ENCODE results near the gene SPATA2.
A peak's percentile ranks its signal among the peaks of the same experiment; 100 is the strongest.

SPATA2 gene

DNA sequence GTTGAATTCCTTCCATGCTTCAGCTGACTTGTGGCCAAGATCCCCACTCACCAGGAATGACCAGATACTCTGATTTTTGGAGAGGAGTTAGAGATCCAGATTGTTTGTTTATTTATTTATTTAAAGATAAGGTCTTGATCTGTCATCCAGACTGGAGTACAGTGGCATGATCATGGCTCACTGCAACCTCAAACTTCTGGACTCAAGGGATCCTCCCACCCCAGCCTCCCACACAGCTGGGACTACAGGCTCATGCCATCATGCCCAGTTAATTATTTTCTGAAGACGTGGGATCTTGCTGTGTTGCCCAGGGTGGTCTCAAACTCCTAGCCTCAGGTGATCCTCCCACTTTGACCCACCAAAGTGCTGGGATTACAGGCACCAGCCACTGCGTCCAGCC lies 4.1 kb upstream of the SPATA2 start:
- Histone ChIP-seq H2AK5ac (ENCODE audit: low read depth, low read length) (no peak overlapping the region), H3K4me2 (ENCODE audit: insufficient read depth, low read length, poor library complexity, severe bottlenecking) (no peak overlapping the region), H3K4me3 (ENCODE audit: low read length in 2 of 2) (no peak overlapping the region)

DNA sequence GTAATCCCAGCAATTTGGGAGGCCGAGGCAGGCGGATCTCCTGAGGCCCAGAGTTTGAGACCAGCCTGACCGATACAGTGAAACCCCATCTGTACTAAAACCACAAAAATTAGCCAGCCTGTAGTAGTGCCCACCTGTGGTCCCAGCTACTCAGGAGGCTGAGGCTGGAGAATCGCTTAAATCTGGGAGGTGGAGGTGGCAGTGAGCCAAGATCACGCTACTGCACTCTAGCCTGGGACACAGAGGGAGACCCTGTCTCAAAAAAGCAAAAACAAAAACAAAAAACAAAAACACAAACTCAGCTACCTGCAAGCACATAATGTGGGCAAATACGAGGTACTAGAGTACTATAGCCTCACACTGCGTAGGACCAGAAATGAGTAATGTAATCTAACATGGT lies 3.7 kb upstream of the SPATA2 start:
- H3K4me2 ChIP-seq (ENCODE audit: insufficient read depth, low read length, poor library complexity, severe bottlenecking), result no peak overlapping the region
- H2AK5ac ChIP-seq (ENCODE audit: low read depth, low read length), result no peak overlapping the region
- DNase-seq (ENCODE audit: low spot score), result no peak
- H3K23ac ChIP-seq (ENCODE audit: low read depth, low read length, poor library complexity), result no peak overlapping the region
- no CpG with 5 or more reads among the region's 7 CpGs for WGBS, 2 donors (ENCODE audit: extremely low coverage in 2 of 2, insufficient read length in 2 of 2, insufficient replicate concordance in 1 of 2)
- H3K4me1 ChIP-seq (ENCODE audit: control insufficient read depth in 2 of 2, insufficient read depth in 1 of 2, low read depth in 1 of 2, low read length in 2 of 2), result peaks cover 5 to 6% of the 10 kb centered on the region in 2 donors
- H2BK12ac ChIP-seq (ENCODE audit: low read length), result no peak overlapping the region
- H4K8ac ChIP-seq (ENCODE audit: low read depth, low read length), result no peak overlapping the region
- no peak overlapping the region for H2BK120ac ChIP-seq (ENCODE audit: low read depth, low read length)
- H3K27ac ChIP-seq (replicated peaks; ENCODE audit: low read length), result no peak overlapping the region
- H3K4me3 ChIP-seq (ENCODE audit: low read length in 2 of 2), result no peak overlapping the region
- H4K91ac ChIP-seq (ENCODE audit: low read depth, low read length, poor library complexity), result no peak overlapping the region
- H2AFZ ChIP-seq (ENCODE audit: low read length), result no peak overlapping the region
- no peak overlapping the region for H3K4ac ChIP-seq (ENCODE audit: low read length)
- no peaks in the 10 kb centered on the region for H3K36me3 ChIP-seq (replicated peaks in 1 of 2; ENCODE audit: control insufficient read depth in 2 of 2, insufficient read depth in 2 of 2, low read length in 2 of 2)
- H2BK15ac ChIP-seq (ENCODE audit: low read length), result no peak overlapping the region
- no peak overlapping the region for H2BK5ac ChIP-seq (ENCODE audit: low read length)
- H3K9ac ChIP-seq (ENCODE audit: low read depth, low read length, poor library complexity), result peak overlapping the region; percentile 32
- no peak overlapping the region for H3K14ac ChIP-seq (ENCODE audit: low read length)
- peaks cover 6% of the 10 kb centered on the region for H3K79me1 ChIP-seq (ENCODE audit: low read depth, low read length)
- H3K9me3 ChIP-seq (replicated peaks in 1 of 2; ENCODE audit: control insufficient read depth in 2 of 2, insufficient read depth in 1 of 2, low read depth in 1 of 2, low read length in 2 of 2), result no peaks in the 10 kb centered on the region
- no peaks in the 10 kb centered on the region for H3K27me3 ChIP-seq (ENCODE audit: control insufficient read depth in 3 of 3, insufficient read depth in 3 of 3, low read depth in 1 of 3, low read length in 3 of 3)
- H3K18ac ChIP-seq (ENCODE audit: low read length), result no peak overlapping the region

More for the DNA sequence above, 4.1 kb upstream of the SPATA2 start:
- Histone ChIP-seq H2BK15ac (ENCODE audit: low read length) (no peak overlapping the region), H3K4me1 (ENCODE audit: control insufficient read depth in 2 of 2, insufficient read depth in 1 of 2, low read depth in 1 of 2, low read length in 2 of 2) (peaks cover 2 to 3% of the 10 kb centered on the region in 2 donors), H2BK5ac (ENCODE audit: low read length) (no peak overlapping the region), H2BK12ac (ENCODE audit: low read length) (no peak overlapping the region), H3K14ac (ENCODE audit: low read length) (no peak overlapping the region), H4K91ac (ENCODE audit: low read depth, low read length, poor library complexity) (no peak overlapping the region), H4K8ac (ENCODE audit: low read depth, low read length) (no peak overlapping the region), H3K36me3 (replicated peaks in 1 of 2; ENCODE audit: control insufficient read depth in 2 of 2, insufficient read depth in 2 of 2, low read length in 2 of 2) (no peaks in the 10 kb centered on the region), H3K9me3 (replicated peaks in 1 of 2; ENCODE audit: control insufficient read depth in 2 of 2, insufficient read depth in 1 of 2, low read depth in 1 of 2, low read length in 2 of 2) (no peaks in the 10 kb centered on the region), H3K27me3 (ENCODE audit: control insufficient read depth in 3 of 3, insufficient read depth in 3 of 3, low read depth in 1 of 3, low read length in 3 of 3) (no peaks in the 10 kb centered on the region), H3K27ac (replicated peaks; ENCODE audit: low read length) (no peak overlapping the region), H3K4ac (ENCODE audit: low read length) (no peak overlapping the region), H3K79me1 (ENCODE audit: low read depth, low read length) (peaks cover 6% of the 10 kb centered on the region), H3K9ac (ENCODE audit: low read depth, low read length, poor library complexity) (no peak overlapping the region), H2AFZ (ENCODE audit: low read length) (no peak overlapping the region), H3K23ac (ENCODE audit: low read depth, low read length, poor library complexity) (no peak overlapping the region), H3K18ac (ENCODE audit: low read length) (no peak overlapping the region), H2BK120ac (ENCODE audit: low read depth, low read length) (no peak overlapping the region)
- no CpG with 5 or more reads among the region's 2 CpGs for WGBS, 2 donors (ENCODE audit: extremely low coverage in 2 of 2, insufficient read length in 2 of 2, insufficient replicate concordance in 1 of 2)
- no peak for DNase-seq (ENCODE audit: low spot score)

DNA sequence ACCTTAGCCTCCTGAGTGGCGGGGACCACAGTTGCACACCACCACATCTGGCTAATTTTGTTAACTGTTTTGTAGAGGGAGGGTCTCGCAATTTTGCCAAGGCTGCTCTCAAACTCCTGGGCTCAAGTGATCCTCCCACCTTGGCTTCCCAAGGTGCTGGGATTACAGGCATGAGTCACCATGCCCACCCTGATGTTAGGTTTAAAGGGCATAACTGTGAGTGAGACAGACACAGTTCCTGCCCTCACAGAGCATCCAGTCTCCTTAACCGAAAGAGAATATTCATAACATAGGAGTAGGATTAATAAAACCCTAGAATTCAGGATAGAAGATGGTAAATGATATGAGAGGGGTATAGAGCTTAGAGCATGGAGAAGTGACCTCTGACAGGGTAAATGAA lies 3.1 kb upstream of the SPATA2 start:
- DNase-seq (ENCODE audit: low spot score), result no peak
- Histone ChIP-seq H3K4ac (ENCODE audit: low read length) (no peak overlapping the region), H3K4me2 (ENCODE audit: insufficient read depth, low read length, poor library complexity, severe bottlenecking) (no peak overlapping the region), H4K91ac (ENCODE audit: low read depth, low read length, poor library complexity) (no peak overlapping the region), H2AFZ (ENCODE audit: low read length) (no peak overlapping the region), H3K36me3 (replicated peaks in 1 of 2; ENCODE audit: control insufficient read depth in 2 of 2, insufficient read depth in 2 of 2, low read length in 2 of 2) (no peaks in the 10 kb centered on the region), H2BK15ac (ENCODE audit: low read length) (no peak overlapping the region), H4K8ac (ENCODE audit: low read depth, low read length) (no peak overlapping the region), H2BK12ac (ENCODE audit: low read length) (no peak overlapping the region), H3K9ac (ENCODE audit: low read depth, low read length, poor library complexity) (no peak overlapping the region), H2BK5ac (ENCODE audit: low read length) (no peak overlapping the region), H3K27ac (replicated peaks; ENCODE audit: low read length) (no peak overlapping the region), H3K79me1 (ENCODE audit: low read depth, low read length) (peaks cover 6% of the 10 kb centered on the region), H2AK5ac (ENCODE audit: low read depth, low read length) (no peak overlapping the region), H3K9me3 (replicated peaks in 1 of 2; ENCODE audit: control insufficient read depth in 2 of 2, insufficient read depth in 1 of 2, low read depth in 1 of 2, low read length in 2 of 2) (no peaks in the 10 kb centered on the region), H3K14ac (ENCODE audit: low read length) (no peak overlapping the region), H3K23ac (ENCODE audit: low read depth, low read length, poor library complexity) (no peak overlapping the region), H3K18ac (ENCODE audit: low read length) (no peak overlapping the region), H3K4me3 (ENCODE audit: low read length in 2 of 2) (no peak overlapping the region), H3K4me1 (ENCODE audit: control insufficient read depth in 2 of 2, insufficient read depth in 1 of 2, low read depth in 1 of 2, low read length in 2 of 2) (peaks cover 6 to 8% of the 10 kb centered on the region in 2 donors), H2BK120ac (ENCODE audit: low read depth, low read length) (no peak overlapping the region), H3K27me3 (ENCODE audit: control insufficient read depth in 3 of 3, insufficient read depth in 3 of 3, low read depth in 1 of 3, low read length in 3 of 3) (no peaks in the 10 kb centered on the region)
- no CpG with 5 or more reads among the region's 3 CpGs for WGBS, 2 donors (ENCODE audit: extremely low coverage in 2 of 2, insufficient read length in 2 of 2, insufficient replicate concordance in 1 of 2)

DNA sequence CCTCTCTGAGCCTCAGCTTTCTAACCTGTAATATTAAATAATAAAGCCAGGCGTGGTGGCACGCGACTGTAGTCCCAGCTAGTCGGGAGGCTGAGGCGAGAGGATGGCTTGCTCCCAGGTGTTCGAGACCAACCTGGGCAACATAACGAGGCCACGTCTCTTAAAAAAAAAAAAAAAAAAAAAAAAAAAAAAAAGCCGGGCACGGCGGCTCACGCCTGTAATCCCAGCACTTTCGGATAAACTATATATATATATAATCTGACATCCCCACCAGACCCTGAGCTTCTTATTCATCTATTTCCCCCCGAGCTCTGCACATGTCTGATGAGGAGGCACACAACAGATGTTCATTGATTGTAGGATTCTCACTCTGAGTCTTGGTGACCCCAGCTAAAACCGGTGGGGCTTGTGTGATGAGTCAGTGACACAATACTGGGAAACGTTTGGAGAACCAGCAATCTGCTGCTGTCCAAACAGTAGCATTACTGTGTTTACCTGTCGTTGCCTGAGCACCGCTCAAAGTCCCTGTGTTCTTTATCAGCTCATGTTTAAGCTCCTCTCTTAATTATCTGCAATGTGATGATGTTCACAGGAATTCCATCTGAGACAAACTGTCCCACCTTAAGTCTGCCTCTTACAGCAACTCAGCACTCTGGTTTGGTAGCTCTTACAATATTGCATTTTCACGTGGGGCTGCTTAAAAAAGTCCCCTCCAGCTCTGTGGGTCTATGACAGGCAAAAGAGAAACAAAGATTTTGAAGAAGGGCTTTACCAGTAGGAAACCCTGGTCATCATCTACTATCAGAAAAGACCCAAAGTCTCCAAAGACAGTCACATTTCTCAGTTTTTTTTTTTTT lies 1.0 kb upstream of the SPATA2 start:
- Histone ChIP-seq H2BK15ac (ENCODE audit: low read length) (no peak overlapping the region), H4K91ac (ENCODE audit: low read depth, low read length, poor library complexity) (no peak overlapping the region), H3K4me3 (ENCODE audit: low read length in 2 of 2) (peak overlapping the region; percentile 86 to 93), H3K4me2 (ENCODE audit: insufficient read depth, low read length, poor library complexity, severe bottlenecking) (peak overlapping the region; percentile 78), H2AFZ (ENCODE audit: low read length) (peak overlapping the region; percentile 100), H3K4me1 (ENCODE audit: control insufficient read depth in 2 of 2, insufficient read depth in 1 of 2, low read depth in 1 of 2, low read length in 2 of 2) (peaks cover 6 to 8% of the 10 kb centered on the region in 2 donors), H3K79me1 (ENCODE audit: low read depth, low read length) (peaks cover 7% of the 10 kb centered on the region), H3K9ac (ENCODE audit: low read depth, low read length, poor library complexity) (no peak overlapping the region), H3K27ac (replicated peaks; ENCODE audit: low read length) (no peak overlapping the region), H2AK5ac (ENCODE audit: low read depth, low read length) (no peak overlapping the region), H3K9me3 (replicated peaks in 1 of 2; ENCODE audit: control insufficient read depth in 2 of 2, insufficient read depth in 1 of 2, low read depth in 1 of 2, low read length in 2 of 2) (no peaks in the 10 kb centered on the region), H3K14ac (ENCODE audit: low read length) (no peak overlapping the region), H3K36me3 (replicated peaks in 1 of 2; ENCODE audit: control insufficient read depth in 2 of 2, insufficient read depth in 2 of 2, low read length in 2 of 2) (no peaks in the 10 kb centered on the region), H2BK5ac (ENCODE audit: low read length) (no peak overlapping the region), H2BK12ac (ENCODE audit: low read length) (no peak overlapping the region), H3K18ac (ENCODE audit: low read length) (no peak overlapping the region), H3K4ac (ENCODE audit: low read length) (no peak overlapping the region), H3K23ac (ENCODE audit: low read depth, low read length, poor library complexity) (no peak overlapping the region), H4K8ac (ENCODE audit: low read depth, low read length) (no peak overlapping the region), H2BK120ac (ENCODE audit: low read depth, low read length) (no peak overlapping the region), H3K27me3 (ENCODE audit: control insufficient read depth in 3 of 3, insufficient read depth in 3 of 3, low read depth in 1 of 3, low read length in 3 of 3) (no peaks in the 10 kb centered on the region)
- no peak for DNase-seq (ENCODE audit: low spot score)
- no CpG with 5 or more reads among the region's 19 CpGs for WGBS, 2 donors (ENCODE audit: extremely low coverage in 2 of 2, insufficient read length in 2 of 2, insufficient replicate concordance in 1 of 2)
